ENCODE results near the gene OR11G2. TPM values are rescaled to one million over a fixed set of nuclear protein-coding genes. Genes with fewer than 3 reads are reported as not detected.
"Not testable (repeated sequence)": the region's sequence is repeated elsewhere in the genome, so short reads cannot be mapped to it uniquely, and the experiment has no call there.

The OR11G2 gene
- total RNA-seq: not detected

- intact Hi-C loops (cut with DNase I; ENCODE audit: low total_unique reads): no loop called here
- Histone ChIP-seq H3K27ac (no peak within 1 kb of the TSS), H3K36me3 (no peaks in the 10 kb centered on the region), H3K9me3 (no peaks in the 10 kb centered on the region), H3K4me1 (no peaks in the 10 kb centered on the region), H3K4me3 (no peak within 1 kb of the TSS), H3K27me3 (no peaks in the 10 kb centered on the region)
- no peak for TF ChIP-seq CTCF (IDR thresholded peaks at IDR 0.05)
- TF ChIP-seq POLR2A (IDR thresholded peaks at IDR 0.05): no peak
- no peak for DNase-seq
Measured at GRCh38 chr14:20190596-20190995, at the start of gene OR11G2. OR11G2 (plus strand) TSS chr14:20190896; CDS start chr14:20197438, 6,542 bp downstream.

- DNase-seq: no peak
- H3K4me1 ChIP-seq: no peaks in the 10 kb centered on the region
- no peaks in the 10 kb centered on the region for H3K36me3 ChIP-seq
- H3K27ac ChIP-seq: no peak overlapping the region
- no peaks in the 10 kb centered on the region for H3K9me3 ChIP-seq
- intact Hi-C loops (cut with DNase I; ENCODE audit: low total_unique reads): no loop called here
- TF ChIP-seq CTCF (IDR thresholded peaks at IDR 0.05) (no peak), POLR2A (IDR thresholded peaks at IDR 0.05) (no peak)
- H3K4me3 ChIP-seq: no peak overlapping the region
- H3K27me3 ChIP-seq: no peaks in the 10 kb centered on the region
Measured at GRCh38 chr14:20143911-20144310, 46.8 kb upstream of the OR11G2 start.

- no peak for DNase-seq
- Histone ChIP-seq H3K4me3 (no peak overlapping the region), H3K36me3 (no peaks in the 10 kb centered on the region), H3K4me1 (no peaks in the 10 kb centered on the region), H3K9me3 (no peaks in the 10 kb centered on the region), H3K27ac (no peak overlapping the region), H3K27me3 (no peaks in the 10 kb centered on the region)
- TF ChIP-seq POLR2A (IDR thresholded peaks at IDR 0.05): no peak
- TF ChIP-seq CTCF (IDR thresholded peaks at IDR 0.05): no peak
- intact Hi-C loops (cut with DNase I; ENCODE audit: low total_unique reads): no loop called here
Measured at GRCh38 chr14:20144820-20145219, 45.9 kb upstream of the OR11G2 start.

- Histone ChIP-seq H3K36me3 (no peaks in the 10 kb centered on the region), H3K9me3 (no peaks in the 10 kb centered on the region), H3K4me3 (no peak overlapping the region), H3K27ac (no peak overlapping the region), H3K4me1 (no peaks in the 10 kb centered on the region), H3K27me3 (no peaks in the 10 kb centered on the region)
- no peak for DNase-seq
- TF ChIP-seq POLR2A (IDR thresholded peaks at IDR 0.05) (no peak), CTCF (IDR thresholded peaks at IDR 0.05) (no peak)
- intact Hi-C loops (cut with DNase I; ENCODE audit: low total_unique reads): no loop called here
Measured at GRCh38 chr14:20164462-20164861, 26.2 kb upstream of the OR11G2 start.

- intact Hi-C loops (cut with DNase I; ENCODE audit: low total_unique reads): no loop called here
- Histone ChIP-seq H3K27ac (no peak overlapping the region), H3K27me3 (no peaks in the 10 kb centered on the region), H3K4me1 (no peaks in the 10 kb centered on the region), H3K36me3 (no peaks in the 10 kb centered on the region), H3K4me3 (no peak overlapping the region), H3K9me3 (no peaks in the 10 kb centered on the region)
- TF ChIP-seq CTCF (IDR thresholded peaks at IDR 0.05): no peak
- no peak for TF ChIP-seq POLR2A (IDR thresholded peaks at IDR 0.05)
- DNase-seq: no peak
Measured at GRCh38 chr14:20167091-20167490, 23.6 kb upstream of the OR11G2 start.

GRCh38 chr14:20169852-20170251, 20.8 kb upstream of the OR11G2 start:
- H3K27ac ChIP-seq; H3K36me3 ChIP-seq; DNase-seq; H3K27me3 ChIP-seq; H3K4me3 ChIP-seq; H3K9me3 ChIP-seq; intact Hi-C loops (cut with DNase I; ENCODE audit: low total_unique reads); H3K4me1 ChIP-seq: not testable (repeated sequence)

- intact Hi-C loops (cut with DNase I; ENCODE audit: low total_unique reads); DNase-seq; H3K9me3 ChIP-seq; H3K4me1 ChIP-seq; H3K27ac ChIP-seq; H3K27me3 ChIP-seq; H3K4me3 ChIP-seq; H3K36me3 ChIP-seq: not testable (repeated sequence)
Measured at GRCh38 chr14:20174205-20174604, 16.5 kb upstream of the OR11G2 start.
